CD14-positive monocyte (primary cell): ENCODE measurements around the gene ADAD2. TPM values are rescaled to one million over a fixed set of nuclear protein-coding genes. Genes with fewer than 3 reads are reported as not detected.

Experiments used
- DNase-seq, 3 donors: peaks; one replicate each; pipeline ENCODE4 v3.0.0-alpha.2; 2011 to 2022
- H2AFZ ChIP-seq: 2 replicates; pipeline ENCODE4 v1.6.0; 2012; ENCODE audit warnings: mild to moderate bottlenecking, low read depth, low read length, inconsistent platforms; ENCODE audit not compliant: insufficient read depth, poor library complexity, severe bottlenecking
- H3K27ac ChIP-seq, 2 donors: 1 replicate in 1 of 2; 2 replicates in 1 of 2; pipeline ENCODE4 v1.5.1; 2012 to 2013; ENCODE audit warnings: low read length in 2 of 2, control low read depth in 1 of 2, inconsistent platforms in 1 of 2, low read depth in 1 of 2, mild to moderate bottlenecking in 1 of 2
- H3K27me3 ChIP-seq, 2 donors: one replicate each; pipeline versions ENCODE4 v1.6.0 to v1.6.1; 2011 to 2013; ENCODE audit warnings: low read length in 2 of 2; ENCODE audit not compliant: control insufficient read depth in 2 of 2, insufficient read depth in 2 of 2
- H3K36me3 ChIP-seq, 2 donors: replicated peaks in 1 of 2; 1 replicate in 1 of 2; 2 replicates in 1 of 2; pipeline versions ENCODE4 v1.5.1 to v1.6.1; 2012 to 2013; ENCODE audit warnings: low read length in 2 of 2, control low read depth in 1 of 2, inconsistent platforms in 1 of 2, mild to moderate bottlenecking in 1 of 2; ENCODE audit not compliant: insufficient read depth in 2 of 2, control insufficient read depth in 1 of 2
- H3K4me1 ChIP-seq, 2 donors: 1 replicate in 1 of 2; 2 replicates in 1 of 2; pipeline versions ENCODE4 v1.5.1 to v1.6.1; 2012 to 2013; ENCODE audit warnings: low read length in 2 of 2, control low read depth in 1 of 2, inconsistent platforms in 1 of 2, mild to moderate bottlenecking in 1 of 2, moderate library complexity in 1 of 2; ENCODE audit not compliant: insufficient read depth in 2 of 2, control insufficient read depth in 1 of 2
- H3K4me2 ChIP-seq: replicated peaks from 2 replicates; pipeline ENCODE3; 2012; ENCODE audit warnings: low read length, moderate library complexity, mild to moderate bottlenecking; ENCODE audit not compliant: poor library complexity, severe bottlenecking; ENCODE audit errors: extremely low read depth
- H3K4me3 ChIP-seq, 3 experiments: fragments of 200-600 bp in 1 of 3; sonication (generic) in 1 of 3; replicated peaks in 1 of 3; 1 replicate in 2 of 3; 2 replicates in 1 of 3; pipeline ENCODE4 v1.5.1; 2011 to 2013; ENCODE audit warnings: low read length in 3 of 3, mild to moderate bottlenecking in 3 of 3, control low read depth in 2 of 3, low read depth in 2 of 3, inconsistent platforms in 1 of 3, moderate library complexity in 1 of 3
- H3K79me2 ChIP-seq: 2 replicates; pipeline ENCODE4 v1.6.0; 2012; ENCODE audit warnings: mild to moderate bottlenecking, control low read depth, inconsistent platforms, low read length, moderate library complexity; ENCODE audit not compliant: insufficient read depth
- H3K9ac ChIP-seq: 2 replicates; pipeline ENCODE4 v1.6.0; 2017; ENCODE audit warnings: low read length, mild to moderate bottlenecking; ENCODE audit not compliant: insufficient read depth, poor library complexity, severe bottlenecking
- H3K9me3 ChIP-seq, 2 donors: replicated peaks in 1 of 2; 1 replicate in 1 of 2; 2 replicates in 1 of 2; pipeline versions ENCODE4 v1.5.1 to v1.6.1; 2012 to 2013; ENCODE audit warnings: low read length in 2 of 2, control low read depth in 1 of 2; ENCODE audit not compliant: control insufficient read depth in 1 of 2, insufficient read depth in 1 of 2
- H4K20me1 ChIP-seq: 2 replicates; pipeline ENCODE4 v1.6.0; 2012; ENCODE audit warnings: mild to moderate bottlenecking, low read length, control low read depth, moderate library complexity; ENCODE audit not compliant: insufficient read depth
- H3K27ac Mint-ChIP-seq, 7 donors: one replicate each; pipeline ENCODE4 v1.8.0; 2020; ENCODE audit warnings: mild to moderate bottlenecking in 7 of 7, mixed read lengths in 7 of 7, moderate library complexity in 6 of 7, inconsistent platforms in 2 of 7
- H3K27me3 Mint-ChIP-seq, 3 donors: one replicate each; pipeline ENCODE4 v1.8.0; 2021 to 2022; ENCODE audit warnings: low read depth in 3 of 3, mild to moderate bottlenecking in 3 of 3, mixed read lengths in 3 of 3, moderate library complexity in 3 of 3, inconsistent platforms in 1 of 3
- H3K36me3 Mint-ChIP-seq, 2 donors: one replicate each; pipeline ENCODE4 v1.8.0; 2020; ENCODE audit warnings: mixed read lengths in 2 of 2, inconsistent platforms in 1 of 2, mild to moderate bottlenecking in 1 of 2
- H3K4me1 Mint-ChIP-seq: one replicate; pipeline ENCODE4 v1.8.0; 2020; ENCODE audit warnings: mild to moderate bottlenecking, mixed read lengths
- H3K4me3 Mint-ChIP-seq, 2 donors: one replicate each; pipeline ENCODE4 v1.8.0; 2020; ENCODE audit warnings: mild to moderate bottlenecking in 2 of 2, mixed read lengths in 2 of 2, moderate library complexity in 1 of 2
- H3K9me3 Mint-ChIP-seq, 7 donors: one replicate each; pipeline ENCODE4 v1.8.0; 2020 to 2022; ENCODE audit warnings: mixed read lengths in 7 of 7, mild to moderate bottlenecking in 6 of 7, moderate library complexity in 6 of 7, inconsistent platforms in 2 of 7
- CTCF ChIP-seq: fragments of 200-600 bp; IDR thresholded peaks from one replicate; pipeline ENCODE4 v1.8.0; 2022; ENCODE audit warnings: antibody characterized with exemption, mild to moderate bottlenecking
- WGBS: methylation state at CpG from one replicate; pipeline ENCODE4 v1.1.5; 2013; ENCODE audit warnings: missing lambda C conversion rate; ENCODE audit not compliant: insufficient coverage; 5-methylcytosine and 5-hydroxymethylcytosine counted together
- intact Hi-C, 2 donors: fragments of 100-400 bp; cut with micrococcal nuclease; formaldehyde crosslinking; loops; one replicate each; pipeline versions ENCODE4 v1.15.0 to v1.15.1; 2023
- polyA plus RNA-seq, 3 donors: library from polyadenylated mRNA; depleted of rRNA in 1 of 3; unstranded in 2 of 3; stranded (reverse) in 1 of 3; fragments of 300-500 nt in 2 of 3; fragments of >200 nt in 1 of 3; fragmentation: Illumina TruSeq in 2 of 3; gene quantifications; 1 replicate in 2 of 3; 2 replicates in 1 of 3; pipeline ENCODE4 v1.2.3, GENCODE V29; 2012 to 2021

ADAD2 gene
- polyA plus RNA-seq, 3 donors, result not detected

GRCh38 chr16:84196727-84197394 is 5.9 kb downstream of the ADAD2 start:
- Mint-ChIP-seq H3K36me3 (no peaks in the 10 kb centered on the region), H3K9me3 (no peaks in the 10 kb centered on the region), H3K4me1 (peaks cover 30% of the 10 kb centered on the region), H3K4me3 (no peak overlapping the region), H3K27ac (peak overlapping the region in 4 of 7 donors; percentile 4 to 65 (median 38)), H3K27me3 (peaks cover 4 to 15% (median 5%) of the 10 kb centered on the region in 3 donors)
- intact Hi-C loops, result loop anchor here in 1 of 2 donors (10.0 kb wide), 1 partner anchor 52 kb away; the partner anchor contains the start of genes DNAAF1 and HSDL1
- no peak for DNase-seq
- Histone ChIP-seq H4K20me1 (no peaks in the 10 kb centered on the region), H2AFZ (no peak overlapping the region), H3K36me3 (no peaks in the 10 kb centered on the region), H3K27ac (no peak overlapping the region), H3K4me3 (no peak overlapping the region), H3K4me1 (peaks cover 18 to 28% of the 10 kb centered on the region in 2 donors), H3K27me3 (no peaks in the 10 kb centered on the region), H3K9ac (no peak overlapping the region), H3K79me2 (no peaks in the 10 kb centered on the region), H3K4me2 (no peak overlapping the region), H3K9me3 (no peaks in the 10 kb centered on the region)
- no peak for TF ChIP-seq CTCF
- 77% methylated on average over 13 of the region's 16 CpGs for WGBS

DNA sequence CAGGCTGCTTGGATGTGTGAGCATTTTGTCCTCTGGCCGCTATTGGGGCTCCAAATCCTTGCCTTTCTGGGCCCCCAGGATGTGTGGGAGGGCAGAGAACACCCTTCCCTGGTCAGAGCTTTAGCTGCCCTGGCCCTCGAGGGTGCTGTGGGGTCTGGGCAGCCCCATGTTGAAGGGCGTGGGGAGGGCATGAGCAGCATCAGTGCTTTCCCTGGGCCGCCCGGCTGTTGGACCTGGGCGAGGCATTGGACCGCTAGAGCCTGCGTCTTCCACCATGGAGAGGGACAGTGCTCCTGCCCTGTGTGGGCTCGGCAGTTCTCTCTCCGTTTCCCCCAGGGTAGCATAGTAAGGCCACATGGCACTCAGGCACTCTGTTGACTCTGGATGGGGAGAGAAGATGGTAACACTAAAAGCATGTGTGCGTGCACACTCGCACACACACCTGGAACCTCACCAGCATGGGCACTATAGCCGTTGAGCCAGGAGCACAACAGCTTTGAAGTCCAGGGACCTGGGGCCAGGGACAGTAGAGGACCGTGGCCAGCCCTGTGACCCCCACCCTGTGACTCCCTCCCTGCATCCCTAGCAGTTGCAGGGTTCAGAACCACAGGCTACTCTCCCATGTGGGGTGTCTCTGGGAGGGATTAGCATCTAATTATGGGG is 6.6 kb downstream of the ADAD2 start:
- no peaks in the 10 kb centered on the region for H3K27me3 ChIP-seq
- no peaks in the 10 kb centered on the region for H3K36me3 ChIP-seq
- Mint-ChIP-seq H3K36me3 (no peaks in the 10 kb centered on the region), H3K27ac (peak overlapping the region in 1 of 7 donors; percentile 40), H3K9me3 (no peaks in the 10 kb centered on the region), H3K27me3 (peaks cover 4 to 16% (median 5%) of the 10 kb centered on the region in 3 donors), H3K4me3 (no peak overlapping the region), H3K4me1 (peaks cover 30% of the 10 kb centered on the region)
- intact Hi-C loops, result loop anchor here in 1 of 2 donors (10.0 kb wide), 1 partner anchor 53 kb away; the partner anchor contains the start of genes DNAAF1 and HSDL1
- H3K9ac ChIP-seq, result no peak overlapping the region
- H2AFZ ChIP-seq, result no peak overlapping the region
- no peak overlapping the region for H3K4me2 ChIP-seq
- no peak for TF ChIP-seq CTCF
- H3K4me3 ChIP-seq, result no peak overlapping the region
- no peaks in the 10 kb centered on the region for H3K9me3 ChIP-seq
- WGBS, result 94% methylated on average over 10 of the region's 14 CpGs
- no peak for DNase-seq
- no peaks in the 10 kb centered on the region for H4K20me1 ChIP-seq
- no peak overlapping the region for H3K27ac ChIP-seq
- H3K79me2 ChIP-seq, result no peaks in the 10 kb centered on the region
- peaks cover 18 to 28% of the 10 kb centered on the region in 2 donors for H3K4me1 ChIP-seq
